K562 (cell line): ENCODE measurements around the gene TMEM167A. TPM values are rescaled to one million over a fixed set of nuclear protein-coding genes. Genes with fewer than 3 reads are reported as not detected.

Experiments used
- ATAC-seq: fragments of 200-7000 bp; cut with Tn5 transposase; 3 replicates; pipeline ENCODE4 v1.9.1; 2020; ENCODE audit warnings: moderate library complexity
- BruUV-seq: library from RNA; stranded (reverse); fragments of 400-500 nt; replicated peaks from 2 replicates; lab custom pipeline; 2021; lab: Mats Ljungman, UMichigan
- CTCF ChIA-PET: fragments of 300-600 bp; formaldehyde crosslinking; extraction: SDS; loops from one replicate; lab custom pipeline; 2021; ENCODE audit warnings: low intra/inter-chr PET ratio; lab: Yijun Ruan, JAX
- POLR2A ChIA-PET: fragments of 300-600, 350-650 bp; sonication (Branson Sonifier 250); formaldehyde crosslinking; extraction: SDS; loops from one replicate; lab custom pipeline; 2021; ENCODE audit warnings: antibody characterized with exemption, inconsistent platforms; lab: Yijun Ruan, JAX
- DNase-seq, 4 experiments: peaks; one replicate each; pipeline versions ENCODE4 v3.0.0 to v3.0.0-alpha.2; 2011 to 2018; ENCODE audit warnings: low spot score in 3 of 4, mixed read lengths in 3 of 4; ENCODE audit errors: extremely low read depth in 1 of 4
- FAIRE-seq: peaks from 2 replicates; lab custom pipeline; 2011; peaks lifted over from hg19 to GRCh38; lab: Jason Lieb, UNC
- H2AFZ ChIP-seq: 2 replicates; pipeline ENCODE4 v1.6.0; 2011; ENCODE audit warnings: low read depth, low read length, control low read depth, inconsistent platforms
- H3K27ac ChIP-seq: fragments of 200-600 bp; 3 replicates; pipeline ENCODE4 v1.8.0; 2011; ENCODE audit warnings: low read depth, mild to moderate bottlenecking, control low read depth, inconsistent platforms, low read length, moderate library complexity, mixed read lengths; ENCODE audit errors: extremely low read depth
- H3K27me3 ChIP-seq, 2 experiments: fragments of 300-600 bp in 1 of 2; 2 replicates in 1 of 2; 3 replicates in 1 of 2; pipeline versions ENCODE4 v1.6.0 to v1.8.0; 2011; ENCODE audit warnings: inconsistent platforms in 2 of 2, low read length in 2 of 2, mild to moderate bottlenecking in 1 of 2, mixed read lengths in 1 of 2, moderate library complexity in 1 of 2; ENCODE audit not compliant: control insufficient read depth in 2 of 2, insufficient read depth in 2 of 2
- H3K36me3 ChIP-seq: fragments of 300-600 bp; 3 replicates; pipeline ENCODE4 v1.8.0; 2011; ENCODE audit warnings: mild to moderate bottlenecking, low read length, inconsistent platforms; ENCODE audit not compliant: control insufficient read depth, insufficient read depth
- H3K4me1 ChIP-seq, 2 experiments: fragments of 200-600 bp in 1 of 2; replicated peaks in 1 of 2; 2 replicates in 1 of 2; 3 replicates in 1 of 2; pipeline versions ENCODE4 v1.5.1 to v1.8.0; 2011; ENCODE audit warnings: inconsistent platforms in 2 of 2, low read length in 2 of 2, mild to moderate bottlenecking in 1 of 2, mixed read lengths in 1 of 2, moderate library complexity in 1 of 2; ENCODE audit not compliant: control insufficient read depth in 2 of 2, insufficient read depth in 2 of 2
- H3K4me2 ChIP-seq: 2 replicates; pipeline ENCODE4 v1.6.1; 2011; ENCODE audit warnings: low read length, control low read depth, inconsistent platforms, mixed read lengths; ENCODE audit not compliant: insufficient read depth
- H3K4me3 ChIP-seq: fragments of 200-600 bp; sonication (generic), shearing (Covaris generic); 2 replicates; pipeline ENCODE4 v1.5.1; 2016; ENCODE audit warnings: control low read depth, inconsistent platforms
- H3K79me2 ChIP-seq: fragments of 200-600 bp; 3 replicates; pipeline ENCODE4 v1.8.0; 2011; ENCODE audit warnings: low read length, inconsistent platforms; ENCODE audit not compliant: control insufficient read depth, insufficient read depth
- H3K9ac ChIP-seq, 2 experiments: 2 replicates each; pipeline versions ENCODE4 v1.6.0 to v1.6.1; 2011; ENCODE audit warnings: low read depth in 2 of 2, low read length in 2 of 2, control low read depth in 1 of 2, inconsistent platforms in 1 of 2, mild to moderate bottlenecking in 1 of 2, mixed read lengths in 1 of 2; ENCODE audit not compliant: insufficient read depth in 1 of 2
- H3K9me1 ChIP-seq: one replicate; pipeline ENCODE4 v1.6.0; 2011; ENCODE audit warnings: inconsistent platforms, mild to moderate bottlenecking, low read length, moderate library complexity; ENCODE audit not compliant: control insufficient read depth, insufficient read depth
- H3K9me3 ChIP-seq: replicated peaks from 2 replicates; pipeline ENCODE4 v1.5.1; 2011; ENCODE audit warnings: low read depth, low read length, inconsistent platforms; ENCODE audit not compliant: control insufficient read depth, insufficient read depth
- H4K20me1 ChIP-seq: replicated peaks from 2 replicates; pipeline ENCODE4 v1.6.1; 2011; ENCODE audit warnings: low read length, inconsistent platforms, mixed read lengths; ENCODE audit not compliant: control insufficient read depth, insufficient read depth
- BRF1 ChIP-seq: IDR thresholded peaks from 3 replicates; pipeline ENCODE4 v1.6.1; 2011; ENCODE audit warnings: borderline replicate concordance, mild to moderate bottlenecking; ENCODE audit not compliant: insufficient read length; ENCODE audit errors: extremely low read depth
- CEBPZ ChIP-seq: fragments of 150-350 bp; IDR thresholded peaks from 2 replicates; pipeline ENCODE4 v1.6.1; 2014; ENCODE audit warnings: low read depth, mild to moderate bottlenecking, low read length, borderline replicate concordance
- DIDO1 ChIP-seq: fragments of 450-650 bp; IDR thresholded peaks from 2 replicates; pipeline ENCODE4 v1.6.1; 2016; ENCODE audit warnings: low read depth, missing biosample characterization, missing genetic modification characterization
- DLX4 ChIP-seq: fragments of 250-450 bp; sonication (Bioruptor Pico); IDR thresholded peaks from 2 replicates; pipeline ENCODE4 v1.6.1; 2021; ENCODE audit warnings: mild to moderate bottlenecking
- KLF6 ChIP-seq: fragments of 250-450 bp; sonication (Bioruptor Pico); IDR thresholded peaks from 2 replicates; pipeline ENCODE4 v1.4.0; 2020; ENCODE audit warnings: mild to moderate bottlenecking, moderate library complexity, borderline replicate concordance
- OTX1 ChIP-seq: fragments of 450-650 bp; formaldehyde crosslinking; IDR thresholded peaks from 2 replicates; pipeline ENCODE4 v1.4.0; 2022; ENCODE audit warnings: mild to moderate bottlenecking
- ZNF431 ChIP-seq: sonication (generic); formaldehyde crosslinking; IDR thresholded peaks from 2 replicates; pipeline ENCODE4 v1.8.0; 2022; ENCODE audit warnings: mild to moderate bottlenecking, missing genetic modification reagents
- ZNF780A ChIP-seq: fragments of 250-450 bp; sonication (Bioruptor Pico); IDR thresholded peaks from 2 replicates; pipeline ENCODE4 v1.5.0; 2021; ENCODE audit warnings: mild to moderate bottlenecking
- WGBS: fragments of 100-300 bp; shearing (Covaris generic); methylation state at CpG from one replicate; pipeline ENCODE4 v1.1.6; 2016; ENCODE audit warnings: low coverage, mixed read lengths; ENCODE audit not compliant: insufficient coverage; ENCODE audit errors: missing lambda C conversion rate; 5-methylcytosine and 5-hydroxymethylcytosine counted together
- in situ Hi-C: fragments of 300-500 bp; cut with MboI; formaldehyde crosslinking; loops from 4 replicates; pipeline ENCODE4 v1.15.0; 2018; ENCODE audit warnings: inconsistent platforms, mixed read lengths
- intact Hi-C: fragments of 100-400 bp; cut with micrococcal nuclease; formaldehyde crosslinking; loops from 2 replicates; pipeline ENCODE4 v1.14.2; 2022
- polyA plus RNA-seq, 8 experiments: library from polyadenylated mRNA; depleted of rRNA in 4 of 8; stranded (reverse) in 5 of 8; unstranded in 3 of 8; fragments of >200 nt; fragmentation: Nextera tagmentation in 2 of 8; fragmentation: Illumina TruSeq in 1 of 8; extraction: Ambion mirVana in 2 of 8; extraction: Trizol in 1 of 8; gene quantifications; 2 replicates each; pipeline versions ENCODE4 v1.2.1 to v1.2.3, GENCODE V29; 2011 to 2014; ENCODE audit warnings: inconsistent platforms in 1 of 8, missing spikeins in 1 of 8
- total RNA-seq, 7 experiments: library from RNA; depleted of rRNA in 6 of 7; stranded (reverse); fragments of >200 nt in 6 of 7; fragmentation: Illumina TruSeq in 2 of 7; extraction: Trizol in 2 of 7; gene quantifications; 2 replicates each; pipeline versions ENCODE4 v1.2.1 to v1.2.3, GENCODE V29; 2011 to 2021; ENCODE audit warnings: low replicate concordance in 1 of 7

Gene TMEM167A
- total and polyA plus RNA-seq, 9 of the 15 experiments (the other 6 are each of a cell fraction or from before 2014, with no cell fraction given), result 35.3 to 458 (median 110) TPM

GRCh38 chr5:83022334-83022733, 54.9 kb downstream of the TMEM167A start:
- ChIA-PET CTCF (no interaction called here), POLR2A (interaction anchor here (1.4 kb wide), 1 partner anchor 11 kb away, joined by 3 read pairs; no protein-coding TSS in a partner anchor)
- 49% methylated on average over 4 of the region's 4 CpGs for WGBS
- no peaks in the 10 kb centered on the region for H3K27me3 ChIP-seq
- FAIRE-seq, result no peak
- in situ Hi-C loops (no loop called here), intact Hi-C loops (no loop called here)
- H3K27ac ChIP-seq, result no peak overlapping the region
- H3K9me1 ChIP-seq, result no peaks in the 10 kb centered on the region
- H4K20me1 ChIP-seq, result no peaks in the 10 kb centered on the region
- BruUV-seq, result no TSS peak
- no peaks in the 10 kb centered on the region for H3K36me3 ChIP-seq
- no peak for TF ChIP-seq KLF6 (CRISPR knock-in tag)
- TF ChIP-seq DLX4 (CRISPR knock-in tag), result no peak
- no peak for TF ChIP-seq OTX1 (CRISPR knock-in tag)
- no peak for TF ChIP-seq DIDO1 (tag)
- TF ChIP-seq CEBPZ, result no peak
- TF ChIP-seq ZNF780A (CRISPR knock-in tag), result no peak
- TF ChIP-seq BRF1, result no peak
- TF ChIP-seq ZNF431, result no peak
- H2AFZ ChIP-seq, result no peak overlapping the region
- no peaks in the 10 kb centered on the region for H3K79me2 ChIP-seq
- H3K9me3 ChIP-seq, result peaks cover 2% of the 10 kb centered on the region
- no peak for DNase-seq
- no peak overlapping the region for H3K4me2 ChIP-seq
- H3K4me1 ChIP-seq, result no peaks in the 10 kb centered on the region; a peak in 1 of 5 replicates
- H3K9ac ChIP-seq, result no peak overlapping the region
- no peak for ATAC-seq
- no peak overlapping the region for H3K4me3 ChIP-seq
